T-cell (primary cell): ENCODE data around the gene TDRD3. TPM values are rescaled to one million over a fixed set of nuclear protein-coding genes. Genes with fewer than 3 reads are reported as not detected.

Experiments used
- ATAC-seq, 4 experiments: fragments of 200-7000 bp in 3 of 4; fragments of 150-1000 bp in 1 of 4; cut with Tn5 transposase; replicated peaks in 1 of 4; 1 replicate in 3 of 4; 2 replicates in 1 of 4; pipeline ENCODE4 v1.10.0; 2021; ENCODE audit warnings: moderate library complexity in 3 of 4, mild to moderate bottlenecking in 2 of 4, moderate number of reproducible peaks in 1 of 4
- CTCF ChIA-PET, 2 donors: fragments of 300-600 bp; sonication (Branson Sonifier 250); formaldehyde crosslinking; loops; one replicate each; lab custom pipeline; 2022; ENCODE audit warnings: antibody characterized with exemption in 2 of 2; lab: Charles Lee
- POLR2A ChIA-PET, 2 donors: fragments of 300-600 bp; sonication (Branson Sonifier 250); formaldehyde crosslinking; loops; one replicate each; lab custom pipeline; 2022; ENCODE audit warnings: antibody characterized with exemption in 2 of 2; lab: Charles Lee
- DNase-seq, 35 experiments: peaks; one replicate each; pipeline versions ENCODE4 v3.0.0 to v3.0.0-alpha.2; 2013 to 2023
- H3K27ac ChIP-seq: one replicate; pipeline ENCODE4 v1.5.1; 2013; ENCODE audit warnings: low read length
- H3K27me3 ChIP-seq, 2 experiments: replicated peaks in 1 of 2; 1 replicate in 1 of 2; 2 replicates in 1 of 2; pipeline versions ENCODE4 v1.6.1 to v1.7.0; 2013; ENCODE audit warnings: low read length in 1 of 2, mixed read lengths in 1 of 2; ENCODE audit not compliant: control insufficient read depth in 2 of 2, insufficient read depth in 2 of 2; ENCODE audit errors: extremely low read depth in 1 of 2
- H3K36me3 ChIP-seq, 2 donors: 1 replicate in 1 of 2; 2 replicates in 1 of 2; pipeline versions ENCODE4 v1.6.1 to v1.7.0; 2013; ENCODE audit warnings: low read length in 1 of 2; ENCODE audit not compliant: control insufficient read depth in 2 of 2, insufficient read depth in 1 of 2; ENCODE audit errors: extremely low read depth in 1 of 2
- H3K4me1 ChIP-seq, 2 experiments: 1 replicate in 1 of 2; 2 replicates in 1 of 2; pipeline versions ENCODE4 v1.6.1 to v1.7.0; 2013; ENCODE audit warnings: low read length in 2 of 2, mixed read lengths in 1 of 2; ENCODE audit not compliant: insufficient read depth in 2 of 2, control insufficient read depth in 1 of 2; ENCODE audit errors: extremely low read depth in 1 of 2
- H3K4me3 ChIP-seq, 2 donors: 1 replicate in 1 of 2; 2 replicates in 1 of 2; pipeline versions ENCODE4 v1.5.1 to v1.7.0; 2013; ENCODE audit warnings: mild to moderate bottlenecking in 2 of 2, low read length in 1 of 2, moderate library complexity in 1 of 2; ENCODE audit not compliant: control insufficient read depth in 1 of 2; ENCODE audit errors: extremely low read depth in 1 of 2
- H3K9me3 ChIP-seq: 2 replicates; pipeline ENCODE4 v1.7.0; 2013
- H3K27ac Mint-ChIP-seq, 2 donors: one replicate each; pipeline ENCODE4 v1.8.0; 2020 to 2021; ENCODE audit warnings: mild to moderate bottlenecking in 2 of 2, mixed read lengths in 2 of 2
- H3K27me3 Mint-ChIP-seq, 2 donors: one replicate each; pipeline ENCODE4 v1.8.0; 2021 to 2022; ENCODE audit warnings: mixed read lengths in 2 of 2
- H3K36me3 Mint-ChIP-seq: one replicate; pipeline ENCODE4 v1.8.0; 2021; ENCODE audit warnings: mixed read lengths
- H3K4me1 Mint-ChIP-seq, 3 donors: one replicate each; pipeline ENCODE4 v1.8.0; 2020 to 2022; ENCODE audit warnings: mixed read lengths in 3 of 3, mild to moderate bottlenecking in 1 of 3
- H3K4me3 Mint-ChIP-seq, 3 donors: one replicate each; pipeline ENCODE4 v1.8.0; 2020 to 2022; ENCODE audit warnings: mild to moderate bottlenecking in 3 of 3, mixed read lengths in 3 of 3, moderate library complexity in 3 of 3
- H3K9me3 Mint-ChIP-seq, 3 donors: one replicate each; pipeline ENCODE4 v1.8.0; 2020 to 2022; ENCODE audit warnings: mixed read lengths in 3 of 3
- WGBS: methylation state at CpG from one replicate; pipeline ENCODE4 v1.1.5; 2013; ENCODE audit warnings: missing lambda C conversion rate; ENCODE audit not compliant: insufficient coverage; 5-methylcytosine and 5-hydroxymethylcytosine counted together
- total RNA-seq, 35 experiments: library from RNA in 6 of 35; stranded (reverse) in 6 of 35; fragments of 120-200 nt in 1 of 35; gene quantifications; one replicate each; pipeline versions ENCODE4 v1.2.1 to v1.2.4 and lab custom pipeline; 2013 to 2026

The TDRD3 gene
- total RNA-seq, 5 donors from 2014 or later (not counting 1 experiment from before 2014, with no cell fraction given), result 23.6 to 30.4 (median 26.8) TPM

GRCh38 chr13:60491531-60491930, 94.5 kb downstream of the TDRD3 start:
- Mint-ChIP-seq H3K9me3 (peaks cover 5 to 18% (median 7%) of the 10 kb centered on the region in 3 donors), H3K4me3 (no peak overlapping the region), H3K36me3 (peaks cover 74% of the 10 kb centered on the region), H3K27me3 (no peaks in the 10 kb centered on the region), H3K4me1 (peaks cover 0 to 6% (median 4%) of the 10 kb centered on the region in 3 donors), H3K27ac (no peak overlapping the region)
- Histone ChIP-seq H3K36me3 (peaks cover 4 to 19% of the 10 kb centered on the region in 2 donors), H3K4me1 (no peaks in the 10 kb centered on the region), H3K4me3 (no peak overlapping the region), H3K27me3 (no peaks in the 10 kb centered on the region), H3K27ac (no peak overlapping the region), H3K9me3 (no peaks in the 10 kb centered on the region)
- CTCF ChIA-PET, result no interaction called here
- no CpG with 5 or more reads among the region's 1 CpG for WGBS
- DNase-seq, result no peak
- POLR2A ChIA-PET, result no interaction called here
- no peak for ATAC-seq

GRCh38 chr13:60492187-60492586, 95.2 kb downstream of the TDRD3 start:
- peaks cover 5 to 14% (median 7%) of the 10 kb centered on the region in 3 donors for H3K9me3 Mint-ChIP-seq
- ChIA-PET CTCF (no interaction called here), POLR2A (no interaction called here)
- H3K27ac ChIP-seq, result no peak overlapping the region
- H3K27me3 Mint-ChIP-seq, result no peaks in the 10 kb centered on the region
- peaks cover 4 to 21% of the 10 kb centered on the region in 2 donors for H3K36me3 ChIP-seq
- no peaks in the 10 kb centered on the region for H3K27me3 ChIP-seq
- H3K4me3 Mint-ChIP-seq, result no peak overlapping the region
- H3K4me1 Mint-ChIP-seq, result peaks cover 0 to 6% (median 4%) of the 10 kb centered on the region in 3 donors
- DNase-seq (no peak), ATAC-seq (no peak)
- H3K36me3 Mint-ChIP-seq, result peaks cover 74% of the 10 kb centered on the region
- H3K4me1 ChIP-seq, result no peaks in the 10 kb centered on the region
- no peaks in the 10 kb centered on the region for H3K9me3 ChIP-seq
- no peak overlapping the region for H3K27ac Mint-ChIP-seq
- no peak overlapping the region for H3K4me3 ChIP-seq

GRCh38 chr13:60494296-60494695, 97.3 kb downstream of the TDRD3 start:
- no peaks in the 10 kb centered on the region for H3K27me3 Mint-ChIP-seq
- no peak overlapping the region for H3K4me3 ChIP-seq
- no peak for ATAC-seq
- peaks cover 4 to 15% of the 10 kb centered on the region in 2 donors for H3K36me3 ChIP-seq
- no peak overlapping the region for H3K4me3 Mint-ChIP-seq
- H3K27ac Mint-ChIP-seq, result no peak overlapping the region
- H3K36me3 Mint-ChIP-seq, result peaks cover 74% of the 10 kb centered on the region
- POLR2A ChIA-PET, result no interaction called here
- no peaks in the 10 kb centered on the region for H3K27me3 ChIP-seq
- H3K9me3 ChIP-seq, result no peaks in the 10 kb centered on the region
- H3K4me1 Mint-ChIP-seq, result no peaks in the 10 kb centered on the region
- H3K27ac ChIP-seq, result no peak overlapping the region
- no peaks in the 10 kb centered on the region for H3K4me1 ChIP-seq
- CTCF ChIA-PET, result no interaction called here
- no peak for DNase-seq
- no CpG with 5 or more reads among the region's 1 CpG for WGBS
- H3K9me3 Mint-ChIP-seq, result peaks cover 0 to 6% (median 4%) of the 10 kb centered on the region in 3 donors

DNA sequence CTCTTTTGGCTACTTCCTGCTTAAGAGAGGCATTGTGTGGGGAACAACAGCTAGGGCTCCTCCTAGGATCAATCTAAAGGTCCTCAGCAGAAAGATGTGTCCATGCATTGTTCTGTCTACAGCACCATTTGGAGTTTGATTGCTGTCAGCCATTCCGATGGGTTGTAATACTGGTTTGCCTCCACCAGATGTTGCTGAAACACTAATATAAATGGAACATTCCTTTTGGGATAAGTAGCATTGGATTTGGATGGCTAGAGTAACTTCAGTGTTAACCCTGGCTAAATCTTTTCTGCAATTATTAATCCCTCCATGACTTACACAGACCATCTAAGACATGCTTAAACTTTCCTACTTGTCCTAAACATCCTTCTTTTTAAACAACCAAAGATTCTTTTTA, 104.2 kb downstream of the TDRD3 start:
- CTCF ChIA-PET, result no interaction called here
- H3K9me3 Mint-ChIP-seq, result peaks cover 7 to 12% (median 11%) of the 10 kb centered on the region in 3 donors

GRCh38 chr13:60509601-60510386, 112.8 kb downstream of the TDRD3 start:
- 100% methylated on average over 2 of the region's 3 CpGs for WGBS
- Histone ChIP-seq H3K27ac (no peak overlapping the region), H3K9me3 (no peaks in the 10 kb centered on the region), H3K4me1 (no peaks in the 10 kb centered on the region), H3K4me3 (no peak overlapping the region), H3K27me3 (no peaks in the 10 kb centered on the region), H3K36me3 (peaks cover 8 to 18% of the 10 kb centered on the region in 2 donors)
- no peaks in the 10 kb centered on the region for H3K4me1 Mint-ChIP-seq
- ChIA-PET POLR2A (no interaction called here), CTCF (no interaction called here)
- H3K27ac Mint-ChIP-seq, result no peak overlapping the region
- H3K27me3 Mint-ChIP-seq, result no peaks in the 10 kb centered on the region
- peaks cover 79% of the 10 kb centered on the region for H3K36me3 Mint-ChIP-seq
- no peak for ATAC-seq
- no peak overlapping the region for H3K4me3 Mint-ChIP-seq
- DNase-seq, result no peak
- peaks cover 0 to 15% (median 0%) of the 10 kb centered on the region in 3 donors for H3K9me3 Mint-ChIP-seq

More for the DNA sequence above, 104.2 kb downstream of the TDRD3 start:
- H3K36me3 Mint-ChIP-seq, result peaks cover 79% of the 10 kb centered on the region
- H3K4me1 Mint-ChIP-seq, result no peaks in the 10 kb centered on the region
- DNase-seq, result no peak
- Histone ChIP-seq H3K4me1 (no peaks in the 10 kb centered on the region), H3K27ac (no peak overlapping the region), H3K36me3 (peaks cover 3 to 15% of the 10 kb centered on the region in 2 donors), H3K27me3 (no peaks in the 10 kb centered on the region), H3K4me3 (no peak overlapping the region), H3K9me3 (peaks cover 6% of the 10 kb centered on the region)
- no peak overlapping the region for H3K27ac Mint-ChIP-seq
- H3K4me3 Mint-ChIP-seq, result no peak overlapping the region
- WGBS, result no CpG with 5 or more reads among the region's 1 CpG
- POLR2A ChIA-PET, result no interaction called here
- ATAC-seq, result no peak
- H3K27me3 Mint-ChIP-seq, result no peaks in the 10 kb centered on the region

- Histone ChIP-seq H3K27me3 (no peaks in the 10 kb centered on the region), H3K9me3 (no peaks in the 10 kb centered on the region), H3K4me3 (no peak overlapping the region), H3K4me1 (no peaks in the 10 kb centered on the region), H3K36me3 (peaks cover 8 to 21% of the 10 kb centered on the region in 2 donors), H3K27ac (no peak overlapping the region)
- Mint-ChIP-seq H3K9me3 (peaks cover 0 to 15% (median 0%) of the 10 kb centered on the region in 3 donors), H3K27ac (no peak overlapping the region), H3K4me3 (no peak overlapping the region), H3K36me3 (peaks cover 80% of the 10 kb centered on the region), H3K4me1 (no peaks in the 10 kb centered on the region), H3K27me3 (no peaks in the 10 kb centered on the region)
- ChIA-PET POLR2A (no interaction called here), CTCF (interaction anchor here in 1 of 2 donors (0.6 kb wide), 1 partner anchor 22 kb away, joined by 4 read pairs; no protein-coding TSS in a partner anchor)
- no peak for ATAC-seq
- WGBS, result 93% methylated on average over 2 of the region's 2 CpGs
- DNase-seq, result no peak
Measured at GRCh38 chr13:60511637-60512036, 114.6 kb downstream of the TDRD3 start.
